Measurements from ENCODE around the gene ABITRAM. TPM values are rescaled to one million over a fixed set of nuclear protein-coding genes. Genes with fewer than 3 reads are reported as not detected.

ABITRAM gene
- total and polyA plus RNA-seq, 11 donors, result 8.2 to 17.0 (median 12.9) TPM

DNA sequence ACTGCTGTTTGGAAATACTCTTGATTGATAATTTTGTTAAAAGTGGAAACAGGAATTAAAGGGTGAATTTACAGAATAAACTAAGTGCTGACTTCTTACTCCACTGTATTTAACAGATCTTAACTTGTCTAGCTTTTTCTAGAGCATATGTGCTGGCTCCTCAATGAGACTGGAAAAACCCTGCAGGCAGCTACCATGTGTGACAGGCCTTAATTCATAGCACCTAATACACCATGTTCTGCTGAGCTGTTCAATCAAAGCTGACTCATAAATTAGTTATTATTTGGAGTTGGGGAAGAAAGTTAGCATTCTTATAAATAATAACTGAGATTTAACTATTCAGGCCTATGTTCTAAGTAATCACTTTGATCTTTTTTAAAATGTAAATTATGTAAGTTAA is 49.7 kb downstream of the ABITRAM start:
- ATAC-seq, result no peak
- Histone ChIP-seq H3K4me3 (no peak overlapping the region), H3K36me3 (peaks cover 0 to 58% (median 18%) of the 10 kb centered on the region in 9 donors), H3K27ac (no peak overlapping the region), H3K4me1 (peaks cover 0 to 5% (median 0%) of the 10 kb centered on the region in 12 donors), H3K9me3 (no peaks in the 10 kb centered on the region), H3K27me3 (no peaks in the 10 kb centered on the region)
- TF ChIP-seq, protein P1, sequence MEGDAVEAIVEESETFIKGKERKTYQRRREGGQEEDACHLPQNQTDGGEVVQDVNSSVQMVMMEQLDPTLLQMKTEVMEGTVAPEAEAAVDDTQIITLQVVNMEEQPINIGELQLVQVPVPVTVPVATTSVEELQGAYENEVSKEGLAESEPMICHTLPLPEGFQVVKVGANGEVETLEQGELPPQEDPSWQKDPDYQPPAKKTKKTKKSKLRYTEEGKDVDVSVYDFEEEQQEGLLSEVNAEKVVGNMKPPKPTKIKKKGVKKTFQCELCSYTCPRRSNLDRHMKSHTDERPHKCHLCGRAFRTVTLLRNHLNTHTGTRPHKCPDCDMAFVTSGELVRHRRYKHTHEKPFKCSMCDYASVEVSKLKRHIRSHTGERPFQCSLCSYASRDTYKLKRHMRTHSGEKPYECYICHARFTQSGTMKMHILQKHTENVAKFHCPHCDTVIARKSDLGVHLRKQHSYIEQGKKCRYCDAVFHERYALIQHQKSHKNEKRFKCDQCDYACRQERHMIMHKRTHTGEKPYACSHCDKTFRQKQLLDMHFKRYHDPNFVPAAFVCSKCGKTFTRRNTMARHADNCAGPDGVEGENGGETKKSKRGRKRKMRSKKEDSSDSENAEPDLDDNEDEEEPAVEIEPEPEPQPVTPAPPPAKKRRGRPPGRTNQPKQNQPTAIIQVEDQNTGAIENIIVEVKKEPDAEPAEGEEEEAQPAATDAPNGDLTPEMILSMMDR (IDR thresholded peaks at IDR 0.05), result no peak
- no peak for TF ChIP-seq POLR2A (IDR thresholded peaks at IDR 0.05)
- DNase-seq, result no peak
- intact Hi-C loops (cut with DNase I), result no loop called here

Other genes starting within 250 kb of the ABITRAM start
- not detected for gene ACTL7B, start 78.4 kb upstream of the ABITRAM start, total RNA-seq
- not detected for gene ACTL7B, start 78.4 kb upstream of the ABITRAM start, polyA plus RNA-seq
- not detected for gene ACTL7A, start 72.1 kb upstream of the ABITRAM start, total RNA-seq
- not detected for gene ACTL7A, start 72.1 kb upstream of the ABITRAM start, polyA plus RNA-seq
- gene ELP1, start 276 bp upstream of the ABITRAM start, total RNA-seq, result 10 to 100 TPM; 12.4 to 32.0 (median 21.1) TPM
- gene ELP1, start 276 bp upstream of the ABITRAM start, polyA plus RNA-seq, result 10 to 100 TPM in 1 of 2 donors, 1 to 10 TPM in 1; 7.8 to 17.7 TPM
- 10 to 100 TPM; 51.2 to 76.3 (median 62.7) TPM for gene CTNNAL1, start 79.1 kb downstream of the ABITRAM start, total RNA-seq
- gene CTNNAL1, start 79.1 kb downstream of the ABITRAM start, polyA plus RNA-seq, result 100 to 1,000 TPM in 1 of 2 donors, 10 to 100 TPM in 1; 54.4 to 165 TPM
- 100 to 1,000 TPM in 5 of 9 donors, 10 to 100 TPM in 4; 84.4 to 174 (median 103) TPM for gene TMEM245, start 185.5 kb downstream of the ABITRAM start, total RNA-seq
- gene TMEM245, start 185.5 kb downstream of the ABITRAM start, polyA plus RNA-seq, result 10 to 100 TPM; 16.7 to 79.7 TPM
- gene FRRS1L, start 232.8 kb downstream of the ABITRAM start, total RNA-seq, result 1 to 10 TPM in 7 of 9 donors, under 1 TPM in 2; 0.42 to 2.5 (median 1.8) TPM
- gene FRRS1L, start 232.8 kb downstream of the ABITRAM start, polyA plus RNA-seq, result under 1 TPM; 0.04 to 0.08 TPM